Measurements from ENCODE around the gene LRP1B.

The LRP1B gene

GRCh38 chr2:140504601-140505000, 1626.2 kb downstream of the LRP1B start:
- Histone ChIP-seq H3K27me3 (ENCODE audit: insufficient read depth, low read length, poor library complexity, severe bottlenecking) (no peaks in the 10 kb centered on the region), H3K79me2 (ENCODE audit: insufficient read depth, low read length) (no peaks in the 10 kb centered on the region), H3K9ac (ENCODE audit: low read depth, low read length, poor library complexity, severe bottlenecking) (no peak overlapping the region), H2AFZ (ENCODE audit: low read length) (peak overlapping the region; percentile 49; the same call in 1 of the 2 replicates), H3K4me3 (ENCODE audit: low read length, poor library complexity, severe bottlenecking) (no peak overlapping the region), H3K36me3 (ENCODE audit: insufficient read depth, low read length) (no peaks in the 10 kb centered on the region), H3K4me1 (ENCODE audit: insufficient read depth, low read length, poor library complexity, severe bottlenecking) (no peaks in the 10 kb centered on the region), H3F3A (ENCODE audit: low read depth) (no peaks in the 10 kb centered on the region), H3K4me2 (ENCODE audit: low read depth, low read length, poor library complexity, severe bottlenecking) (no peak overlapping the region), H3K9me2 (replicated peaks; ENCODE audit: low read depth, low read length) (no peaks in the 10 kb centered on the region), H3K9me3 (ENCODE audit: insufficient read depth, low read depth, low read length) (no peaks in the 10 kb centered on the region), H4K20me1 (ENCODE audit: insufficient read depth, low read length, poor library complexity, severe bottlenecking) (no peaks in the 10 kb centered on the region)
- no peak for TF ChIP-seq EZH2phosphoT487 (IDR thresholded peaks at IDR 0.05; ENCODE audit: borderline replicate concordance)
- TF ChIP-seq CTCF (conservative IDR thresholded peaks at IDR 0.05; ENCODE audit: low read length) = no peak

- H3K9me3 ChIP-seq (ENCODE audit: insufficient read depth, low read depth, low read length) = no peaks in the 10 kb centered on the region
Measured at GRCh38 chr2:140502951-140503630, 1627.7 kb downstream of the LRP1B start.

GRCh38 chr2:140498360-140498759, 1632.5 kb downstream of the LRP1B start:
- Histone ChIP-seq H3K9me3 (ENCODE audit: insufficient read depth, low read depth, low read length) (no peaks in the 10 kb centered on the region), H4K20me1 (ENCODE audit: insufficient read depth, low read length, poor library complexity, severe bottlenecking) (no peaks in the 10 kb centered on the region), H3K9ac (ENCODE audit: low read depth, low read length, poor library complexity, severe bottlenecking) (no peak overlapping the region), H3K27me3 (ENCODE audit: insufficient read depth, low read length, poor library complexity, severe bottlenecking) (no peaks in the 10 kb centered on the region), H3K4me2 (ENCODE audit: low read depth, low read length, poor library complexity, severe bottlenecking) (no peak overlapping the region), H3K9me2 (replicated peaks; ENCODE audit: low read depth, low read length) (no peaks in the 10 kb centered on the region), H3K36me3 (ENCODE audit: insufficient read depth, low read length) (no peaks in the 10 kb centered on the region), H3F3A (ENCODE audit: low read depth) (no peaks in the 10 kb centered on the region), H3K4me1 (ENCODE audit: insufficient read depth, low read length, poor library complexity, severe bottlenecking) (no peaks in the 10 kb centered on the region), H3K4me3 (ENCODE audit: low read length, poor library complexity, severe bottlenecking) (no peak overlapping the region), H2AFZ (ENCODE audit: low read length) (no peak overlapping the region), H3K79me2 (ENCODE audit: insufficient read depth, low read length) (no peaks in the 10 kb centered on the region)
- no peak for TF ChIP-seq CTCF (conservative IDR thresholded peaks at IDR 0.05; ENCODE audit: low read length)
- TF ChIP-seq EZH2phosphoT487 (IDR thresholded peaks at IDR 0.05; ENCODE audit: borderline replicate concordance) = no peak

More at GRCh38 chr2:140502951-140503630, 1627.7 kb downstream of the LRP1B start:
- H3K4me1 ChIP-seq (ENCODE audit: insufficient read depth, low read length, poor library complexity, severe bottlenecking) = no peaks in the 10 kb centered on the region
- H3K9ac ChIP-seq (ENCODE audit: low read depth, low read length, poor library complexity, severe bottlenecking) = no peak overlapping the region
- no peaks in the 10 kb centered on the region for H4K20me1 ChIP-seq (ENCODE audit: insufficient read depth, low read length, poor library complexity, severe bottlenecking)
- no peaks in the 10 kb centered on the region for H3K9me2 ChIP-seq (replicated peaks; ENCODE audit: low read depth, low read length)
- H3K79me2 ChIP-seq (ENCODE audit: insufficient read depth, low read length) = no peaks in the 10 kb centered on the region
- peak overlapping the region; percentile 56 for H3K4me3 ChIP-seq (ENCODE audit: low read length, poor library complexity, severe bottlenecking)
- H3K27me3 ChIP-seq (ENCODE audit: insufficient read depth, low read length, poor library complexity, severe bottlenecking) = no peaks in the 10 kb centered on the region
- TF ChIP-seq EZH2phosphoT487 (IDR thresholded peaks at IDR 0.05; ENCODE audit: borderline replicate concordance) (no peak), CTCF (conservative IDR thresholded peaks at IDR 0.05; ENCODE audit: low read length) (no peak)
- no peaks in the 10 kb centered on the region for H3F3A ChIP-seq (ENCODE audit: low read depth)
- H3K36me3 ChIP-seq (ENCODE audit: insufficient read depth, low read length) = no peaks in the 10 kb centered on the region
- H3K4me2 ChIP-seq (ENCODE audit: low read depth, low read length, poor library complexity, severe bottlenecking) = peak overlapping the region; percentile 37
- H2AFZ ChIP-seq (ENCODE audit: low read length) = peak overlapping the region; percentile 49
